Stimulated activated CD4-positive, alpha-beta T cell treated with anti-CD3 and anti-CD28 coated beads, TNF-alpha, amount 100 ng/mL, for 4 hours (primary cell): ENCODE data around the gene MYO1D.
"Not testable (repeated sequence)": the region's sequence is repeated elsewhere in the genome, so short reads cannot be mapped to it uniquely, and the experiment has no call there.

Experiments
- DNase-seq, 3 experiments: peaks; one replicate each; pipeline ENCODE4 v3.0.0-alpha.2; 2020; ENCODE audit warnings: low read depth in 3 of 3

Gene MYO1D

DNA sequence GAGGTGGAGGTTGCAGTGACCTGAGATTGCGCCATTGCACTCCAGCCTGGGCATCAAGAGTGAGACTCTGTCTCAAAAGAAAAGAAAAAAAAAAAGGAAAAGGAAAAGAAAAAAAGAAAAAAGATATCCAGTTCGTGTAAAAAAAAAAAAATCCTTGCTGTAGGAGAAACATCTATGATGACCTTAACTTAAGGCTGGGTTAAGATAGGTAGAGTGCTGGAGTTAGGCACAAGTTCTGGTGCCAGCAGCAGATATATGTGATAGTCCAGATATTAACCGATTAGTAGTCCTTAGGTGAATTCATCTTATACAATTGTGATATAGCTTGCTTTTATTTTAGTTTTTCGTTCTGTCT is 415.4 kb downstream of the MYO1D start:
- no peak for DNase-seq

DNA sequence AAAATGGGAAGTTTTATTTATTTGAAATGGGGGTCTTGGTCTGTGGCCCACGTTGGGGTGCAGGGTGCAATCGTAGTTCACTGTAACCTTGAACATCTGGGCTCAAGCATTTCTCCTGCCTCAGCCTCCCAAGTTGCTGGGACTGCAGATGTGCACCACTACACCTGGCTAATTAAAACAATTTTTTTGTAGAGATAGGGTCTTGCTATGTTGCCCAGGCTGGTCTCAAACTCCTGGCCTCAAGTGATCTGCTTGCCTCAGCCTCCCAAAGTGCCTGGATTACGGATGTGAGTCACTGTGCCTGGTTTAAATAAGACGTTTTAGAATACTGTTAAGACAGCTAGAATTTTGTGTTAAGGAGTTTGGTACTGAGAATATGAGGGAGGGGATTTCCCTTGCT is 416.9 kb downstream of the MYO1D start:
- DNase-seq = no peak

- no peak for DNase-seq
Observed at GRCh38 chr17:32458371-32458770, 418.6 kb downstream of the MYO1D start.

DNA sequence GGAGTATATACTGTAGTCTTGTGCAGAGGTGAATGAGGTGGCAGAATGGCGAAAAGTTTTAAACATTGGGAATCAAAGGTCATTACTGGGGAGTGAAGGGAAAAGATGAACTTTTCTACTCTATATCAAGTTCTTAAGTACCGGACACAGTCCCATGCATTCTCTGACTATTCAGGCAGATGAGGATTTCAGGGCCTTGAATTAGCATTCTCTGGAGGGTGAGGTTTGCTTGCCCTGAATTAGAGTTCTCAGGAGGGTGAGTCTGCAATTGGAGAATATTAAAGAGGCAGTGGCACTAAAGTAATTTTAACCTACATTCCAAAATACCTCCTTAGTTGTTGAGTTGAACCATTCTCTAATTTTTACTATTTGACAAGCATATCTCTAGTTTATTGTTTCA is 423.6 kb downstream of the MYO1D start:
- DNase-seq = no peak

- no peak for DNase-seq
Observed at GRCh38 chr17:32452281-32452680, 424.6 kb downstream of the MYO1D start.

DNA sequence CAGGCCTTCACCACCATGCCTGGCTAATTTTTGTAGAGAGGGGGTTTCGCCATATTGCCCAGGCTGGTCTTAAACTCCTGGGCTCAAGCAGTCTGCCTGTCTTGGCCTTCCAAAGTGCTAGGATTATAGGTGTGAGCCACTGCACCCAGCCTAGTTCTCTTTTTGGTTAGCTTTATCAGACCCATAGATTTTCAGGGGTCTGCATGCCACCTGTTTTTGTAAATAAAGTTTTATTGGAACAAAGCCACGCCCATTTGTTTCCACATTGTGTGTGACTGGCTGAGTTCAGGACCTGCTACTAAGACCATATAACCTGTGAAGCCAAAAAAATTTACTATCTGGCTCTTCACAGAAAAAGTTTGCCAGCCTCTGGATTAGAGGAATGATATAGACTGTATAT is 425.0 kb downstream of the MYO1D start:
- no peak for DNase-seq

- not testable (repeated sequence) for DNase-seq
Observed at GRCh38 chr17:32450379-32450778, 426.5 kb downstream of the MYO1D start.

- no peak for DNase-seq
Observed at GRCh38 chr17:32449963-32450362, 427.0 kb downstream of the MYO1D start.

GRCh38 chr17:32446949-32447348 is 430.0 kb downstream of the MYO1D start:
- no peak for DNase-seq

DNA sequence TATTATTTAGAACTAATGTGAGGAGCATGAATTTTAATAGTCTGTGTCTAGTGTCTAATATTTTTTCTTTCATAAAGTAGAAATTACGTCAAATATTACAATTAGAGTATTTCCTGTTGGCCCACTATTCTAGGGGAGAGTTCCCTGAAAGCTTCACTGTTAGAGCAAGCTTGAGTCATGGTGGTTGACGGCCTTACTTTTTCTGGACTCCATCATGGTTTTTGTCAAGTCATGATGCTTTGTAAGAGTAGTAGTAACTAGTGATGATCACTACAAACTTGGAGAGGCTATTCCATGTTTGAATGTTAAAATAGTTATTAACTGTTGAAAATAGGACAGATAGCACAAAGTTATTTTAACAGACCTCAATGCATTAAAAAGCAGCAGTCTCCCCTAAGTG is 431.0 kb downstream of the MYO1D start:
- no peak for DNase-seq

GRCh38 chr17:32445497-32445896 is 431.4 kb downstream of the MYO1D start:
- DNase-seq = no peak

DNA sequence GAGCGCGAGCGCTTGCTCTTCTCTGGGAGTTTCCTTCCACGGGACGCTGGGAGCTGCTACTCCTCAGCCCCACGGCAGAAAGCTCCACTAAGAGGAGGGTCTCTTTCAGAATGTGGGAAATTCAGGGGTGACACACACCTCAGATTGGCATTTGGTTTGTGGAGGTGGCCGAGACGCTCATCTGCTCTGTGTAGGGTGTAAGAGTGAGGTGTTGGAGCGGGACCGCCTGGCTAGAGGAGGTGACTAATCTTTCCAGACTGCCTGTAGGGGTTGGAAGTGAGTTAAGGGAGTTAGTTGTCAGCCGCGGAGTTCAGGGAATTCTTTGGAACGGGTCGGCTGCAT is 431.9 kb downstream of the MYO1D start:
- DNase-seq = peak; percentile 12 to 30 (median 20)

- DNase-seq = peak; percentile 97 to 98 (median 98)
Observed at GRCh38 chr17:32444301-32445073, 432.4 kb downstream of the MYO1D start, which contains the start of gene PSMD11. TSS of gene PSMD11 (plus strand) at chr17:32444510. CDS start at chr17:32444524, 14 bp downstream.

- DNase-seq = no peak
Observed at GRCh38 chr17:32443827-32444300, 433.1 kb downstream of the MYO1D start.
